IPS DF 4.7 (cell line): Measurements from ENCODE around the gene FAM193A.
"Not testable (repeated sequence)": the region's sequence is repeated elsewhere in the genome, so short reads cannot be mapped to it uniquely, and the experiment has no call there.

Source experiments
- DNase-seq: peaks from one replicate; pipeline ENCODE4 v3.0.0-alpha.2; 2013; ENCODE audit warnings: low spot score; ENCODE audit errors: extremely low read depth

Gene FAM193A

GRCh38 chr4:2722033-2722432 is 185.6 kb downstream of the FAM193A start:
- no peak for DNase-seq

DNA sequence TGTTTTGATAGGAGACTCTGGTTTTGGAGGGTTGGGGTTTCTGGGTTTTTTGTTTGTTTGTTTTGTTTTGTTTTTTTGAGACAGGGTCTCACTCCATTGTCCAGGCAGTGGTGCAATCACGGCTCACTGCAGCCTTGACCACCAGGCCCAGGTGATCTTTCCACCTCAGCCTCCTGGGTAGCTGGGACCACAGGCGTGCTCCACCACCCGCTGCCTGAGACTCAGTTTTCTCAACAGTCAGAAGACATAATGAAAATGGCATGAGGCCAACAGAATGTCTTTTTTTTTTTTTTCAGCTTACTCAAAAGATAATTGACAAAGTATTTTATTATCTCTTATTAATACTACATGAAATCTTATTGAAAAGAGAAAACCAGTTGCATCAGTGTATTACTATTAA is 187.3 kb downstream of the FAM193A start:
- DNase-seq: no peak

- no peak for DNase-seq
Observed at GRCh38 chr4:2725380-2725779, 188.9 kb downstream of the FAM193A start.

DNA sequence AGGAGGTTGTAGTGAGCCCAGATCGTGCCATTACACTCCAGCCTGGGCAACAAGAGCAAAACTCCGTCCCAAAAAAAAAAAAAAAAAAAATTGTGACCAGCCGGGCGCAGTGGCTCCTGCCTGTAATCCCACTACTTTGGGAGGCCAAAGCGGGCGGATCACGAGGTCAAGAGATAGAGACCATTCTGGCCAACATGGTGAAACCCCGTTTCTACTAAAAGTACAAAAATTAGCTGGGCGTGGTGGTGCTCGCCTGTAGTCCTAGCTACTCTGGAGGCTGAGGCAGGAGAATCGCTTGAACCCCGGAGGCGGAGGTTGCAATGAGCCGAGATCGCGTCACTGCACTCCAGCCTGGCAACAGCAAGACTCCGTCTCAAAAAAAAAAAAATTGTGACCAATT is 190.4 kb downstream of the FAM193A start:
- DNase-seq: not testable (repeated sequence)

GRCh38 chr4:2728221-2728620 is 191.8 kb downstream of the FAM193A start:
- DNase-seq: no peak

DNA sequence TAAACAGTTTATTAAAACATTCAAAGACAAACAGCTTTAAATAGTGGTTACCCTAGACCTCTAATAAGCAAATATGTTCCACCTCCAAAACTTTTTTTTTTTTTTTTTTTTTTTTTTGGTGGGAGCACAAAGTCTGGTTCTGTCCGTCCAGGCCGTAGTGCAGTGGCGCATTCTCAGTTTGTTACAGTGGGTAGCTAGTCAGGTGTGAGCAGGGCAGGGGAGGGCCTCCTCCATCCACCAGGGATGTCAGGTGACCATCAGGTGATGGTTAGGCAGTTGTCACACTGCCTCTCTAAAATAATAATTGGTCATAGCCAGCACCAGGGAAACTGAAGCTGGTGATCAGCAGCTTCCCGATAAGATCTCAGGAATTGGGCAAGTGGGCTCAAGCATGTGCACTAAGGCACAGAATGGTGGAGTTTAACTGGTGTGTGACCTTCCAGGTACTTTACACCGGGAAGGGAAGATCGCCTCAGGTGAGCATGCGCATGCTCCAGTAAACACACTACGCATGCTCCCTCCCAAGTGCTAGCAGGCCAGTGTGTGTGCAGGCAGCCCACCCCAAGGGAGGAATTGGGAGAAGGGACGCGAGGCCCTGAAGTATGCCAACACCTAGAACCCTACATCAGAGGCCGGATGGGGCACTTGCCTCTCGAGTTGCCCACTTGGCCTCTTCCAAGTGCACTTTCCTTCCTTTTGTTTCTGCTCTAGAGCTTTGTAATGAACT is 192.5 kb downstream of the FAM193A start:
- DNase-seq: no peak

GRCh38 chr4:2729533-2729875 is 193.1 kb downstream of the FAM193A start:
- DNase-seq: no peak

DNA sequence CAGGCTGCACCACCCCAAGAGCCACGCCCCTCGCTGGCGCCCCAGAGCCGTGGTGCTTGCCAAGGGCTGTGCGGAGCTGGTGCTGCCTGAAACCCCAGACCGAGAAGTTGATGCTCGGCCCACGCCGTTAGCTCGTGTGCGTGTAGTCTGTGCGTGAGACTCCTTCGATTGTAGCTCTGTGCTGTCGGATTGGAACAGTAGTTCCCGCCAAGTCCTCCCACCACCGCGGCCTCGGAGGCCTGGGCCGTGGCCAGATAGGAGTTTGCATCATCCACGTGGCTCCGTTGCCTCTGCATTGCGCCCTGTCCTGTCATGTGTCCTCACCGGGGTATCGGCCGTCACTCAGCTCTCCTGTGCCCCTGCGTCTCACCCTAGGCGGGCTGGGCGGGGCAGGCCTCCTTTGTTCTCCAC is 195.5 kb downstream of the FAM193A start:
- DNase-seq: no peak

- no peak for DNase-seq
Observed at GRCh38 chr4:2732526-2732925, 196.1 kb downstream of the FAM193A start.

GRCh38 chr4:2733001-2733843 is 196.8 kb downstream of the FAM193A start:
- DNase-seq: no peak

DNA sequence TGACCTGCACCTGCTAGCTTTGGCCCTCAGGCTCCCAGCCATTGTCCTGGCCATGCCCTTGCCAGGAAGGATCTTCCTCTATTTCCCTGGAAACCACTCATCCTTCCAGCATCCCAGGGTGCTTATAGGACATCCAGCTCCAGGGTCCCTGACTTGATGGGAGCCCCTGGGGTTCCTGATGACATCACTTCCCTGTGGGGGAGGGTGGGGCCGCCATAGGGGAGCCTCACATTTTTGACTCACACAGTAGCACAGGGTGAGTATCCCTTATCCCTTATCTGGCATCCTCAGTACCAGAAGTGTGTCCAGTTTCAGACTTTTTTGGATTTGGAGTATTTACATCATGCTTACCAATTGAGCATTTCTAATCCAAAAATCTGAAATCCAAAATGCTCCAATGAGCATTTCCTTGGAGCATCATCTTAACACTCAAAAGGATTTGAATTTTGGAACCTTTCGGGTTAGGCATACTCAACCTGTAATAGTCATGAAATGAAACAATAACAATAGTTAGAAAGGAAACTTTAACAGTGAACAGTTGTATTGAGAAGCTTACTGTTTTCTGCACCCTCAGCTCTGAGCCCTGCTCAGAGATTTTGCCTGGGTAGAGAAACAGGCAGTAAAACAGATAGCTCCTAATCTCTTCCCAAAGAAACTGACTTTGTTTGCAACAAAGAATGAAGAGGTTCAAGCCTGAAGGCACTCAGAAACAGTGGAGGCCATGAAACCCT is 197.6 kb downstream of the FAM193A start:
- no peak for DNase-seq

DNA sequence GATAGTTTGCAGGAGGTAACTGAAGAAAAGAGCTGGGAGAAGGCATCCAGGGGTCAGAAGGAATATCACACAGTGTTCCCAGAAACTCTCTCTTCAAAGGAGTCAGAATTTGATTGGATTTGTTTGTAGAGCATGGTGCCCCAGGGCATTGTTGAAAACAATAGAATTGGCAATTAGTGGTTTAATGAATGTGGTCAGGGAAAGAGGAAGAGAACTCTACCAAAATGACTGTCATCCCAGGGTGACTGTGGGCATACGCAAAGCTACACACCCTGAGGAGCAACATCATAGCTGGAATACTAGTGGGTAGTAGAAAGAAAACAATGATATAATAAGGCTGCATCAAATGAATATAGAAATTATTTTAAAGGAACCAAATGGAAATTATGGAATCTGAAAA is 198.2 kb downstream of the FAM193A start:
- DNase-seq: no peak

DNA sequence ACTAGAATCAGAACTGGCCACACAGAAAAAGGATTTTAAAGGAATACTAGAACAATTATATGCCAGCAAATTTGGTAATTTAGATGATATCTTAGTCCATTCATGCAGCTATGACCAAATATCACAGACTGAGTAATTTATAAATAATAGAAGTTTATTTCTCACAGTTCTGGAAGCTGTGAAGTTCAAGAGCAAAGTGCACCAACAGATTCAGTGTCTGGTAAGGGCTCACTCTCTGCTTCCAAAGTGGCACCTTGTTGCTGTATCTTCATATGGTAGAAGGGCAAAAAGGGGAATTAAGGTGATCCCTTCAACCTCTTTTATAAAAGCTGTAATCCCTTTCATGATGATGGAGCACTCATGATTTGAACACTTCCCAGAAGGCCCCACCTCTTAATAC is 199.4 kb downstream of the FAM193A start:
- DNase-seq: no peak

- DNase-seq: not testable (repeated sequence)
Observed at GRCh38 chr4:2738296-2738695, 201.8 kb downstream of the FAM193A start.

GRCh38 chr4:2741626-2742025 is 205.2 kb downstream of the FAM193A start:
- no peak for DNase-seq

DNA sequence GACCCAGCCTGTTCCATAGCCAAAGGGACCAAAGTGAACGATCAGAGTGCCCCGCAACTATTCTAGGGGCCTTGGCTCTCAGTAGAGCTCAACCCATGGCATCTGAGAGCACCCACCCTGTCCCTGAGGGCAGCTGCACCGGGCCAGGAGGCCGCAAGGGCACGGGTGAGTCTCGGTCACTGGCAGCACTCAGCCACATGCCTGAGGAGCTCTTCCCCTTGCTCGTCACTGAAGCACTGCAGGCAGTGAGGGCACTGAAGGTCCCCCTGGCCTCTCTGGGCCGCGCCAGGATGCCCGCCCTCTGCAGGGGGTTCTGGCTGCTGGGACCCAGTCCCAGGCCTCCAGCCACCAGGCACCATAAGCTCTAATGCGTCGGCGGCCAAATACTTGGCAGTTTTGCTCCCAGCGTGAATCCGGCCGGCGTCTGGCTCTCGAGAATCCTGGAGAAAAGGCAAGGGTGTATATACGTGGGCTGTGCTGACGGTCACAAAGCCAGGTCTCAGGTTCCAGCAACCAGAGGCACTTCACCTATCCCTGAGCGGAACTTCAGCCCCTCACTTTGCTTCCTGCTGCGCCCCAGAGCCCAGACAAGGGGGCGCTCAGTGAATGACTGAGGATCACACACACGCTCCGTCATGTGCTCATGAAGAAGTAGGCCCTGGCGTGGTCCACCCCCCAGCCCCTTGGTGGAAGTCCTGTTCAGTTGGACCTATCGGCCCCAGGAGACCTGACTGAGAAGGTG is 205.8 kb downstream of the FAM193A start:
- no peak for DNase-seq

- DNase-seq: no peak
Observed at GRCh38 chr4:2742823-2743517, 206.5 kb downstream of the FAM193A start.

DNA sequence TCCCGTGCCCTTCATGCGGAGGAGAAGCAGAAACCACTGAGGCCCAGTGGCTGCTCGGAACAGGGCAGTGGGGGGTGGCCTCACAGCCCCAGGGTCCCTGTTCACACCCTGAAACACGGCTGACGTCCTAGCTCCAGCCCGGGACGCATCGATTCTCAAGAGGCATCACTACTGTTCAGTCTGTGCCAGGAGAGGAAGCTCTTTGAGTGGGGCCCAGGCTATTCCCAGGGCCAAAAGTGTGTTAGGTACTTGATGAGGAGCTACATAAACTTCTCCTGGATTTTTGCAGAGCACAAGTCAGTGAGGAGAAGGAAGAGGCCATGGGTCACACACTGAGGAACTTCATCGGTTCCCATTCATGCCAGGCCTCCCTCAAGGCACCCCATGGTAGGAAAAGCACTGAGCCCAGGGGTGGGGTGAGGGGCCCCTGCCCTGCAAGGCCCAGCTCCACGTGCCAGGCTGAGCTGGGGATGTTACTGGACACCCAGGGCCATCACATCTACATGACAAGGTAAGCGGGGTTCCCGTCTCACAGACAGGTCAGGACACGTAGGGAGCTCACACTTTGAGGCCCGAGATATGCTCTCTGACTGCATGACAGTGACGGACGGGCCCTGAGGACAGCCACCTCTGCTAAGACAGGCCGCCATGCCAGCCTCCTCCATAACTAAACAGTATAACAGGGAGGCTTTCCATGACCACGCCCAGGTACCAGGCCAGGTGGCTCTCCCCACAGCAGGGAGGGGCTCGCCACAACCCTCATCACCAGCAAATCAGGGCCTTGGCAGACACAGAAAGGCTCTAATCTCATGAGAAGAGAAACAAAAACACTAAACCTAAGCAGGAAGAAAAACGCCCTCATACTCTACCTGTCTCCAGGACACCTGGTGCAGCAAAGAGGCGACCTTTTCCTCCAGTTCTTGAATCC is 207.3 kb downstream of the FAM193A start:
- no peak for DNase-seq

DNA sequence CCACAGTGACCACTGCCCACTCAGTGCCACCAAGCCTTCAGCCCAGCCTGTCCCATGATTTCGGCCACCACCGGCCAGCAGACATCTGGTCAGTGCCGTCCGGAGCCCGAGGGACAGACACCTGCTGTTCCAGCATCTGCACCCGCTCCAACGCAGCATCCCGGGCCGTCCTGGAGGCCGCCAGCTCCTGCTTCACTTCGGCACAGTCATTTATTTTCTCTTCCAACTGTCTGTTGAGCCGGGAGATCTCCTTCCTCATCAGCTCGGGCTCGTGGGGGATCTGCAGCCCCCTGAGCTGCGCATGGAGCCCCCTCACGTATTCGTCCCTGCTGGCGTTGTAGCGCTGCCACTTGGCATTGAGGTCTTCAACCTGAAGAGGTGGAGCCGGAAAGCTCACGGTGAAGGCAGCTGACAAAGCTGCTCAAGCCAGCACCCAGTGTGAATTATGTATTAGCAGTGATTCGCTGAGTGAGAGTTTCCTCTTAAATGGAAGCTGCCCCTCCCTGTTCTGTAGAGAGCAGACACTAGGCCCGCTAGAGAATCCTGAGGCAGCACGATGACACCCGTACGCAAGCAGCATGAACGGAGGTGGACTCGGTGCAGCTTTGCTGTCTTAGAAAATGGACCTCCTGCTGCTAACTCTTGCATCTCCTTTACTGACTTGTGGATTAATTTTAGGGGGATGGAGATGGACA is 208.3 kb downstream of the FAM193A start:
- no peak for DNase-seq
